ENCODE results near the gene C8G. TPM values are rescaled to one million over a fixed set of nuclear protein-coding genes. Genes with fewer than 3 reads are reported as not detected.
A peak's percentile ranks its signal among the peaks of the same experiment; 100 is the strongest.

The C8G gene
- total and polyA plus RNA-seq, 9 of the 15 experiments (the other 6 are each of a cell fraction or from before 2014, with no cell fraction given): 0.35 to 5.9 (median 2.7) TPM; not detected in 2

GRCh38 chr9:136949817-136950655 is 5.0 kb downstream of the C8G start (continued):
- no peak for TF ChIP-seq HMBOX1 (IDR thresholded peaks at IDR 0.05)
- TF ChIP-seq KDM4B (IDR thresholded peaks at IDR 0.05; ENCODE audit: borderline replicate concordance in 2 of 2, low read depth in 1 of 2): no peak; a peak in 1 of 4 replicates
- TF ChIP-seq RCOR1 (IDR thresholded peaks at IDR 0.05; ENCODE audit: borderline replicate concordance in 1 of 2, low read depth in 2 of 2, low read length in 2 of 2): peak in 1 of 2 experiments; percentile 69; a peak in 2 of 4 replicates
- no peak for TF ChIP-seq ZNF584 (CRISPR knock-in tag; IDR thresholded peaks at IDR 0.05; ENCODE audit: low read depth)
- TF ChIP-seq CBX2 (IDR thresholded peaks at IDR 0.05; ENCODE audit: insufficient read depth, low read length, poor library complexity, severe bottlenecking): no peak
- no peak for TF ChIP-seq DMBX1 (CRISPR knock-in tag; IDR thresholded peaks at IDR 0.05; ENCODE audit: borderline replicate concordance)
- no peak for TF ChIP-seq FOXJ2 (tag; IDR thresholded peaks at IDR 0.05)
- no peak for TF ChIP-seq WHSC1 (IDR thresholded peaks at IDR 0.05; ENCODE audit: low read length)
- no peak for TF ChIP-seq BRCA1 (IDR thresholded peaks at IDR 0.05)
- no peak for TF ChIP-seq BRCA1 (CRISPR knock-in tag; IDR thresholded peaks at IDR 0.05)
- no peak for TF ChIP-seq ELK3 (CRISPR knock-in tag; IDR thresholded peaks at IDR 0.05)
- peak; percentile 67 for TF ChIP-seq ZEB2 (IDR thresholded peaks at IDR 0.05)
- no peak for TF ChIP-seq E4F1 (CRISPR knock-in tag; IDR thresholded peaks at IDR 0.05; ENCODE audit: borderline replicate concordance)
- no peak for TF ChIP-seq ZBED1 (IDR thresholded peaks at IDR 0.05)
- no peak for TF ChIP-seq ZFP91 (CRISPR knock-in tag; IDR thresholded peaks at IDR 0.05)
- TF ChIP-seq ZBTB7A (IDR thresholded peaks at IDR 0.05; ENCODE audit: borderline replicate concordance, control insufficient read depth, low read depth, low read length): peak; percentile 82; the same call in 1 of the 2 replicates
- peak; percentile 95 for TF ChIP-seq NFYB (IDR thresholded peaks at IDR 0.05; ENCODE audit: extremely low read depth, insufficient read length)
- 0 out of 2 replicates have a peak, but pooled peaks have one; percentile 21 for TF ChIP-seq ZNF395 (CRISPR knock-in tag; IDR thresholded peaks at IDR 0.05)
- no peak for TF ChIP-seq ETS2 (tag; IDR thresholded peaks at IDR 0.05; ENCODE audit: borderline replicate concordance, poor library complexity, severe bottlenecking)
